Measurements from ENCODE around the gene ANKIB1.
"Not testable (repeated sequence)": the region's sequence is repeated elsewhere in the genome, so short reads cannot be mapped to it uniquely, and the experiment has no call there.

The ANKIB1 gene

DNA sequence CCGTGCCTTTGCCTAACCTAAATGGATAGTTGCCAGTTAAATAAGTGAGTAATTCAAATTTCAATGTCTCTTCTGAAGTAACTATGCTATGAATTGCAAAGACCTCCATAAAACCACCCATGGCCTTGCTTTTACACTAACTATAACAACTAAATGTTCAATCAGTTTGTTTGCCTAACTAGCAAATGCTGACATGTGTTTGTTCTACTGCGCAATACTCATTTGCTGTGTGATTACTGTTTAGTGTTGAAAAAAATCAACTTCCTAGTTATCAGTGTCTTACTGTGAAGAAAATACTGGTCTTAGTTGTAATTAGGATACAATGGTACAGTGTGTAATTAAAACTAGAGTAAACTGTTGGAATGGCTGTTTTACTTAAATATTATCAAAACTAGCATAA is 154.2 kb downstream of the ANKIB1 start:
- Histone ChIP-seq H3K79me2 (ENCODE audit: control insufficient read depth, insufficient read depth, low read length, unreplicated experiment) (no peaks in the 10 kb centered on the region), H3K27me3 (ENCODE audit: insufficient read depth, low read length) (no peaks in the 10 kb centered on the region), H3K27ac (ENCODE audit: low read depth, low read length) (no peak overlapping the region), H3K4me1 (ENCODE audit: control insufficient read depth, insufficient read depth, low read length, unreplicated experiment) (no peaks in the 10 kb centered on the region), H2AFZ (ENCODE audit: low read length, unreplicated experiment) (no peak overlapping the region), H3K4me3 (ENCODE audit: low read depth, low read length) (no peak overlapping the region), H3K36me3 (ENCODE audit: insufficient read depth, low read length) (peaks cover 22% of the 10 kb centered on the region)

DNA sequence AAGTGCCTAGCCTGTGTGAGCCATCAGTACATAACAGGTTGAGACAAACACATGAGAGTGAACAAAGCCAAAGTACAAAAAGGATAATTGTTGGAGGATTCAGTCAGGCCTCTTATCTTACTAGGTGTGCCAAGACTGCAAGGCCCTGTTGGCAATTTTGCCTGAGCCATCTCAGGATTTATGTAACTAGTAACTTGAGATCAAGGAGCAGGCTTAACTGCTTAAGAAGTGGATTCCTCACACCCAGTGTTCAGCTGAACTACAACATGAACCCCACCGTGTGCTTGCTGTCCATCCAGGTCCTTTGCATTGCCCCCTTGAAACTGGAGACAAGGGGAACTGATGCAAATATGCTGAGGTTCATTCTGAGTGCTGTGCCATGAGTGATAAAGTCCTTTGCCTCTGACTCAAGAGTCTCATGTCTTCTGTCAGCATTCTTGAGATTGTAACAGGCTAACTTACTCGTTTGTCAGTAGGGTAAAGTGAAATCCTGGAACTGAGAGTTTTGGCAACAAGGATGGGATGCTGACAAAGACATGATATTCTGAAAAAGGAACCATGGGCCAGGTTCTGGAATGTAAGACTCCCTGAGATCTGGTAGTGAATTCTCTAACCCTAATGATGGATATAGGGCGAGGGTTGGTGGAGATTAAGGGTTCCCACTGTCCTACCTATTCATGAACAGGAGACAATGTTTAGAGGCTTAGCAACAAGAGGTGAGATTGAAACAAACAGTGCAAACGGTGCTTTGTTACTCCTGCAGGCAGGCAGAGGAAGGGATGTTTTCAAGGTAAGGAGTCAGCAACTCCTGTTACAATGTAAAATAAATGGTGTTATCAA is 157.4 kb downstream of the ANKIB1 start:
- Histone ChIP-seq H3K27me3 (ENCODE audit: insufficient read depth, low read length) (no peaks in the 10 kb centered on the region), H3K36me3 (ENCODE audit: insufficient read depth, low read length) (peaks cover 14% of the 10 kb centered on the region), H3K4me3 (ENCODE audit: low read depth, low read length) (no peak overlapping the region), H3K4me1 (ENCODE audit: control insufficient read depth, insufficient read depth, low read length, unreplicated experiment) (no peaks in the 10 kb centered on the region), H2AFZ (ENCODE audit: low read length, unreplicated experiment) (no peak overlapping the region), H3K79me2 (ENCODE audit: control insufficient read depth, insufficient read depth, low read length, unreplicated experiment) (no peaks in the 10 kb centered on the region), H3K27ac (ENCODE audit: low read depth, low read length) (no peak overlapping the region)

DNA sequence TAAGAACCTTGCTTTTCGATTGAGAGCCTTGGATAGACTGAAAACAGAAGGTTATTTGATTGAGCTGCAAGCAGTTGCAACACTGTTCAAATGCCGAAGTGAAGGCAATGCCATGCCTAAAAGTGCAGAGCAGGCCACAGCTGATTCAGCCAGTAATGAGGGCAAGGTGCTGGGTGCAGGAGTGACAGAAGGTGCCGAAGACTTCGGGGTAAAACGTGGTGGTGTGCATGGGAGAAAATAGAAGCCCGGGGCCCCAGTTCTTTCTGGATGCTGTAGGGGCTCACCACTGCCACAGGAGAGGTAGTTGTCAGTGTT is 157.9 kb downstream of the ANKIB1 start:
- Histone ChIP-seq H3K36me3 (ENCODE audit: insufficient read depth, low read length) (peaks cover 9% of the 10 kb centered on the region; the same call in 1 of the 2 replicates), H3K27ac (ENCODE audit: low read depth, low read length) (no peak overlapping the region), H3K79me2 (ENCODE audit: control insufficient read depth, insufficient read depth, low read length, unreplicated experiment) (no peaks in the 10 kb centered on the region)

DNA sequence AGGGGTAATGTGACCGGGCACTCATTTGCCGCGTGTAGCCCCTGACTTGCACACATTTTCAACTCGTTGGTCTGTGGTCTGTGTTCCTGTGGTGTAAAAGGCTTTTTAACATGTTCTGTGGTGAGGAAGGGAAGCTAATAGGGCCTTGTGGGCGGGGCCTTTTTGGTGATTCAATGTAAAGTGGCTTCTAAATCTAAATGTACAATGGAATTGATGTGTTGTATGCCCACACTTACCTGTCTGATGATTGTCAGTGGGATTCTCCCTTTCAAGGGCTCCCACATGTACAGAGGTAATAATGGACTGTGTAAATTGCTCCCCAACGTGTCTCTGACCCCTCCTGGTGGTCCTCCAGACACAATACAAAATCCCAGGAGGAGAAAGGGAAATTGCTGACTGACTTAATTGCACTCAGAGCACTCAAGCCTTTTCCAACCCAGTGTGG is 158.4 kb downstream of the ANKIB1 start:
- H3K4me1 ChIP-seq (ENCODE audit: control insufficient read depth, insufficient read depth, low read length, unreplicated experiment), result no peaks in the 10 kb centered on the region
- H3K79me2 ChIP-seq (ENCODE audit: control insufficient read depth, insufficient read depth, low read length, unreplicated experiment), result no peaks in the 10 kb centered on the region
- 0 out of 2 replicates have a peak, but pooled peaks cover 7% of the 10 kb centered on the region for H3K36me3 ChIP-seq (ENCODE audit: insufficient read depth, low read length)

More for the DNA sequence above, 157.9 kb downstream of the ANKIB1 start:
- no peaks in the 10 kb centered on the region for H3K4me1 ChIP-seq (ENCODE audit: control insufficient read depth, insufficient read depth, low read length, unreplicated experiment)
- H3K4me3 ChIP-seq (ENCODE audit: low read depth, low read length), result no peak overlapping the region
- H3K27me3 ChIP-seq (ENCODE audit: insufficient read depth, low read length), result no peaks in the 10 kb centered on the region
- no peak overlapping the region for H2AFZ ChIP-seq (ENCODE audit: low read length, unreplicated experiment)

DNA sequence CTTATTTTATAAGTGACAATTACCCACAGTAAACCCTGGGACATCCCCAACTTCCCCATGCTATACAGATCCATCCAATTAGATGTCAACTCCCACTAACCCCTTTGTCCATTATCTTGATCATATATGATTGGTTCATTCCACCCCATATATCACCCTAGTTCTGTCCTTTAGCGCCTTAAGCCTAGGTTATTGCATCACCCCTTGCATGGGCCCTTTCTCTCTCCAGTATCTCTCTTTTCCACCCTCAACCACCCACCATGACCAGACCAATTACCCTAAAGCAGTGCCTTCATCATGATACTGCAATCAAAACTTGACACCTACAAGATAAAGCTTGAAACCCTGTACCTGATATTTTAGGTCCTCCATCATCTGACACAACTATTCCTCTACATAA is 163.6 kb downstream of the ANKIB1 start:
- Histone ChIP-seq H3K4me3 (ENCODE audit: low read depth, low read length) (no peak overlapping the region), H3K27me3 (ENCODE audit: insufficient read depth, low read length) (peaks cover 15% of the 10 kb centered on the region; the same call in 1 of the 2 replicates), H3K4me1 (ENCODE audit: control insufficient read depth, insufficient read depth, low read length, unreplicated experiment) (no peaks in the 10 kb centered on the region), H3K27ac (ENCODE audit: low read depth, low read length) (no peak overlapping the region), H3K36me3 (ENCODE audit: insufficient read depth, low read length) (no peaks in the 10 kb centered on the region), H3K79me2 (ENCODE audit: control insufficient read depth, insufficient read depth, low read length, unreplicated experiment) (no peaks in the 10 kb centered on the region), H2AFZ (ENCODE audit: low read length, unreplicated experiment) (no peak overlapping the region)

More for the DNA sequence above, 158.4 kb downstream of the ANKIB1 start:
- Histone ChIP-seq H3K27me3 (ENCODE audit: insufficient read depth, low read length) (no peaks in the 10 kb centered on the region), H3K4me3 (ENCODE audit: low read depth, low read length) (no peak overlapping the region), H2AFZ (ENCODE audit: low read length, unreplicated experiment) (no peak overlapping the region), H3K27ac (ENCODE audit: low read depth, low read length) (no peak overlapping the region)

DNA sequence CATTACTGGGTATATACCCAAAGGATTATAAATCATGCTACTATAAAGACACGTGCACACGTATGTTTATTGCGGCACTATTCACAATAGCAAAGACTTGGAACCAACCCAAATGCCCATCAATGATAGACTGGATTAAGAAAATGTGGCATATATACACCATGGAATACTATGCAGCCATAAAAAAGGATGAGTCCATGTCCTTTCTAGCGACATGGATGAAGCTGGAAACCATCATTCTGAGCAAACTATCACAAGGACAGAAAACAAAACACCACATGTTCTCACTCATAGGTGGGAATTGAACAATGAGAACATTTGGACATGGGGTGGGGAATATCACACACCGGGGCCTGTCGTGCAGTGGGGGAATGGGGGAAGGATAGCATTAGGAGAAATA is 164.4 kb downstream of the ANKIB1 start:
- not testable (repeated sequence) for H3K36me3 ChIP-seq (ENCODE audit: insufficient read depth, low read length); H3K27ac ChIP-seq (ENCODE audit: low read depth, low read length); H3K4me1 ChIP-seq (ENCODE audit: control insufficient read depth, insufficient read depth, low read length, unreplicated experiment); H2AFZ ChIP-seq (ENCODE audit: low read length, unreplicated experiment); H3K4me3 ChIP-seq (ENCODE audit: low read depth, low read length); H3K79me2 ChIP-seq (ENCODE audit: control insufficient read depth, insufficient read depth, low read length, unreplicated experiment)
- H3K27me3 ChIP-seq (ENCODE audit: insufficient read depth, low read length), result peaks cover 15% of the 10 kb centered on the region; the same call in 1 of the 2 replicates

DNA sequence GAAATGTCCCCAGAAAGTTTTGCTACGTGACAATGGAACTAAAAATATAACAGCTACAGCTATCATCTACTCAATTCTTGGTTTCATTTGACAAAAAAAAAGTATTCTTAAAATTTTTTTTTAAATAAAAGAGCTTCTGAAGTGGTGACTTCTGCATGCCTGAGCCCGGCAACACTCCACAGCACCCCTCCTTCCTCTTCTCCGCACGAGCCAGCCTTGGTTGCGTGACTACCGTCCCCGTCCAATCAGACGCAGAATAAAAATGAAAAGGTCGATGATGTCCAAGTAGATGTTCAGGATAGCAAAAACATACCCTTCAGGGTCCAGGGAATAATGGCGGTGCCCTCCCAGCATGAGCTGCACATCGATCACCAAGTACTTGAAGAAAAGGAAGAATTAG is 167.0 kb downstream of the ANKIB1 start:
- no peak overlapping the region for H3K4me3 ChIP-seq (ENCODE audit: low read depth, low read length)
- peaks cover 15% of the 10 kb centered on the region; the same call in 1 of the 2 replicates for H3K27me3 ChIP-seq (ENCODE audit: insufficient read depth, low read length)
- no peak overlapping the region for H2AFZ ChIP-seq (ENCODE audit: low read length, unreplicated experiment)
- no peaks in the 10 kb centered on the region for H3K36me3 ChIP-seq (ENCODE audit: insufficient read depth, low read length)
- H3K27ac ChIP-seq (ENCODE audit: low read depth, low read length), result no peak overlapping the region
- H3K79me2 ChIP-seq (ENCODE audit: control insufficient read depth, insufficient read depth, low read length, unreplicated experiment), result no peaks in the 10 kb centered on the region
- no peaks in the 10 kb centered on the region for H3K4me1 ChIP-seq (ENCODE audit: control insufficient read depth, insufficient read depth, low read length, unreplicated experiment)

DNA sequence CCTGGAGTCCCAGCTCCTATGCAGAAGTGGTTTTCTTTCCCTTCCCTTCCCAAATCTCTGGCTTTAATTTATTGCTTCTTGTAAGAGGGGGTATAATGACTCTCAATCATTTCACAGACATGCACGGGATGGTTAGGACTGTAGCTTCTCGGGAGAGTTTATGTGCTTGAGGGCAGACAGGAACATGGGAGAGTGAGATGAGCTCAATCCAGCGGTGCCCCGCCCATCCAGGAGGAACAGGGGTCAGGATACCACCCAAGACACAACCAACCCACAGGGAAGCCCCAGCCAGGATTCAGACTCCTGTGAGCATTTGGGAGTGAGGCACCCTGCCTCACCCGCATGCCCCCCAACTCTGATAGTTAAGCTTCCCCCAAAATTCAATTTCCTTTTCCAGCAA is 167.8 kb downstream of the ANKIB1 start:
- Histone ChIP-seq H3K79me2 (ENCODE audit: control insufficient read depth, insufficient read depth, low read length, unreplicated experiment) (no peaks in the 10 kb centered on the region), H3K27ac (ENCODE audit: low read depth, low read length) (no peak overlapping the region), H3K4me1 (ENCODE audit: control insufficient read depth, insufficient read depth, low read length, unreplicated experiment) (no peaks in the 10 kb centered on the region), H3K4me3 (ENCODE audit: low read depth, low read length) (no peak overlapping the region), H3K36me3 (ENCODE audit: insufficient read depth, low read length) (no peaks in the 10 kb centered on the region), H2AFZ (ENCODE audit: low read length, unreplicated experiment) (no peak overlapping the region), H3K27me3 (ENCODE audit: insufficient read depth, low read length) (peaks cover 15% of the 10 kb centered on the region; the same call in 1 of the 2 replicates)

DNA sequence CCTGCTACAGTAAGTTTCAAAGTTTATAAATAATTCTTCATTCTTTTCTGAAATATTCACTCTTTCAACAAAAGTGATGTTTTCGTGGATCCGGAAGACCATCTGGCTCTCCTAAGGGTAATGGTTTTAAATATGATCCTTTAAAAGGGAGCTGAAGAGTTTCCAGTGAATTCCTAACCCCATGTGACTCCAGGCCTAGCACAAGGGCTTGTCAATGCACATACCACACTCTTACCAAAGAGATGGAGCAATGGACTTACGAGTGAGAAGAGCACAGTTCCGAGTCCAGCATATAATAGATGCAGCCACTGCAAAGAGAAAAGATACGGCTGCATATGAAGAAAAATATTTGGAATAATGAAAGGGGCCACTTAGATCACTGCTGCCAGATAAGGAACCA is 169.5 kb downstream of the ANKIB1 start:
- H2AFZ ChIP-seq (ENCODE audit: low read length, unreplicated experiment), result no peak overlapping the region

DNA sequence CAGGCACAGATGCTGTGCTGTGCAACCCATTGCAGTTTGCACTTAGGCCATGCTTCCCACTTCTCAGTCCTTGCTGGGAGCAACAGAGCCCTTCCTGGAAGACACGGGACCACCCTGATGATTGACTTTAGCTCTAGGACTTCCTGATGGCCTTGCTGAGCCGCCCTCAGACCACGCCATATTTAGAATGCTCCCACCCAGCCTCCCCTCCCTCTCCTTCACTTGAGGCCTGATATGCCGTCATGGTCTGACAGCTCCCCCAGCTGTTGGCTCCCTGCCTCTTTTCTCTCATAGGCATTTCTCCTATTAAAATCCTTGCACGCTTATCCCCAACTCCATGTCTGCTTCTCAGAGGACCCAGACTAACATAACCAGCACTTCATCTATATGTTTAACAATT is 172.1 kb downstream of the ANKIB1 start:
- H3K27ac ChIP-seq (ENCODE audit: low read depth, low read length), result no peak overlapping the region
- H3K4me3 ChIP-seq (ENCODE audit: low read depth, low read length), result no peak overlapping the region
- peaks cover 10% of the 10 kb centered on the region; the same call in 1 of the 2 replicates for H3K27me3 ChIP-seq (ENCODE audit: insufficient read depth, low read length)
- H3K36me3 ChIP-seq (ENCODE audit: insufficient read depth, low read length), result no peaks in the 10 kb centered on the region
- no peaks in the 10 kb centered on the region for H3K4me1 ChIP-seq (ENCODE audit: control insufficient read depth, insufficient read depth, low read length, unreplicated experiment)
- H3K79me2 ChIP-seq (ENCODE audit: control insufficient read depth, insufficient read depth, low read length, unreplicated experiment), result no peaks in the 10 kb centered on the region
- no peak overlapping the region for H2AFZ ChIP-seq (ENCODE audit: low read length, unreplicated experiment)

More for the DNA sequence above, 169.5 kb downstream of the ANKIB1 start:
- H3K27me3 ChIP-seq (ENCODE audit: insufficient read depth, low read length), result peaks cover 15% of the 10 kb centered on the region; the same call in 1 of the 2 replicates
- no peak overlapping the region for H3K27ac ChIP-seq (ENCODE audit: low read depth, low read length)
- H3K4me1 ChIP-seq (ENCODE audit: control insufficient read depth, insufficient read depth, low read length, unreplicated experiment), result no peaks in the 10 kb centered on the region
- no peak overlapping the region for H3K4me3 ChIP-seq (ENCODE audit: low read depth, low read length)
- H3K79me2 ChIP-seq (ENCODE audit: control insufficient read depth, insufficient read depth, low read length, unreplicated experiment), result no peaks in the 10 kb centered on the region
- no peaks in the 10 kb centered on the region for H3K36me3 ChIP-seq (ENCODE audit: insufficient read depth, low read length)

All from ACC112 (cell line).